ENCODE measurements around the gene PTRHD1.
"Not testable (repeated sequence)": the region's sequence is repeated elsewhere in the genome, so short reads cannot be mapped to it uniquely, and the experiment has no call there.

The PTRHD1 gene, protein sequence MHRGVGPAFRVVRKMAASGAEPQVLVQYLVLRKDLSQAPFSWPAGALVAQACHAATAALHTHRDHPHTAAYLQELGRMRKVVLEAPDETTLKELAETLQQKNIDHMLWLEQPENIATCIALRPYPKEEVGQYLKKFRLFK
- total RNA-seq, result 3.5 to 8.6 (median 8.0) reads per million in 4 donors

- peak; percentile 87 to 97 (median 92) for DNase-seq
Observed at GRCh38 chr2:24792874-24793760, at the start of gene PTRHD1, which contains the start of gene CENPO. Gene PTRHD1 (minus strand): TSS chr2:24793391. CDS start chr2:24793377, 14 bp downstream. Gene CENPO (plus strand): TSS chr2:24793425. CDS start chr2:24793920, 495 bp downstream.

GRCh38 chr2:24842081-24843050 is 49.2 kb upstream of the PTRHD1 start:
- no peak for DNase-seq

GRCh38 chr2:24840962-24841945 is 48.1 kb upstream of the PTRHD1 start:
- no peak for DNase-seq

GRCh38 chr2:24840164-24840869 is 47.1 kb upstream of the PTRHD1 start:
- DNase-seq, result no peak

GRCh38 chr2:24839729-24840128 is 46.5 kb upstream of the PTRHD1 start:
- DNase-seq, result no peak

GRCh38 chr2:24838541-24838940 is 45.4 kb upstream of the PTRHD1 start:
- no peak for DNase-seq

GRCh38 chr2:24837996-24838513 is 44.9 kb upstream of the PTRHD1 start:
- no peak for DNase-seq

- no peak for DNase-seq
Observed at GRCh38 chr2:24836706-24837105, 43.5 kb upstream of the PTRHD1 start.

- no peak for DNase-seq
Observed at GRCh38 chr2:24836206-24836605, 43.0 kb upstream of the PTRHD1 start.

- DNase-seq, result not testable (repeated sequence)
Observed at GRCh38 chr2:24835411-24835810, 42.2 kb upstream of the PTRHD1 start.

GRCh38 chr2:24834733-24835395 is 41.7 kb upstream of the PTRHD1 start:
- no peak for DNase-seq

DNA sequence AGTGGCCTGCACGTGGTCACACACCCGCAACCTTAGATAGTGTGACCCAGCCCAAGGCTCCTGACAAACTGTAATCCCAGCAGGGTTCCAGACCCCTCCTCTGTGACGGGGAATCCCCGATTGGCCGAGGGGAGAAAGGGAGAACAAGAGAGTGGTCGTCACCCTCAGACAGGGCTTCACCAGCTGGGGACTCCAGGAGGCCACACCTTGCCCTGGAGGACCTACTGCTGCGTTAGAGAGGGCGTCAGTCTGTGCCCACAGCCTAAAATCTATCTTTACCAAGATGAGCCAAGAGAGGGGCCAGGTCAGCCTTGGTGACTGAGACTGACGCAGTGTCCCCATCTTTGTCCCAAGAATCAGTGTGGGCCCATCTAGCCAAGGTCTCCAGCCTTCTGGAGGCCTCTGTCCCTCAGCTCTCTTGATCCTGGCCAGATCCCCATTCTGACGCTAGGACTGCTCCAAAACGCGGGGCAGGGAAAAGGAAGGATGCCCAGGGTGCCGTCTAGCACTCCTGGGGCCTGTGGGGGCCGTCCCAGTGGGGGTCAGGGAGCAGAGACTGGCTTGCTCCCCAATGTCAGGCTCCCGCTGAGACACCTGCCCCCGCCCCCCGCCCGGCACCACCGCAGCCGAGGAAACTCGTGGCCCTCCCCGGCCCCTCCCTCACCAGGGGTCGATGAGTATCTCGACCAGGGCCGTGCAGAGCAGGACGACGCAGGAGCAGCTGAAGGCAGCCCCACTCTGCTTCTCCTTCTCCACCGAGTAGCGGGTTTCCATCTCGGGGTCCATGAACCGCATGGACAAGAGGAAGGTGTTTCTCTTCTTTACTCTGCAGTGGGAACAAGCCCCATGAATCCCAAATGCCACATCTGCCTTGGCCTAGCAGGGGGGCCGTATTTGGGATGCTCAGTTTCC is 40.9 kb upstream of the PTRHD1 start:
- no peak for DNase-seq

DNA sequence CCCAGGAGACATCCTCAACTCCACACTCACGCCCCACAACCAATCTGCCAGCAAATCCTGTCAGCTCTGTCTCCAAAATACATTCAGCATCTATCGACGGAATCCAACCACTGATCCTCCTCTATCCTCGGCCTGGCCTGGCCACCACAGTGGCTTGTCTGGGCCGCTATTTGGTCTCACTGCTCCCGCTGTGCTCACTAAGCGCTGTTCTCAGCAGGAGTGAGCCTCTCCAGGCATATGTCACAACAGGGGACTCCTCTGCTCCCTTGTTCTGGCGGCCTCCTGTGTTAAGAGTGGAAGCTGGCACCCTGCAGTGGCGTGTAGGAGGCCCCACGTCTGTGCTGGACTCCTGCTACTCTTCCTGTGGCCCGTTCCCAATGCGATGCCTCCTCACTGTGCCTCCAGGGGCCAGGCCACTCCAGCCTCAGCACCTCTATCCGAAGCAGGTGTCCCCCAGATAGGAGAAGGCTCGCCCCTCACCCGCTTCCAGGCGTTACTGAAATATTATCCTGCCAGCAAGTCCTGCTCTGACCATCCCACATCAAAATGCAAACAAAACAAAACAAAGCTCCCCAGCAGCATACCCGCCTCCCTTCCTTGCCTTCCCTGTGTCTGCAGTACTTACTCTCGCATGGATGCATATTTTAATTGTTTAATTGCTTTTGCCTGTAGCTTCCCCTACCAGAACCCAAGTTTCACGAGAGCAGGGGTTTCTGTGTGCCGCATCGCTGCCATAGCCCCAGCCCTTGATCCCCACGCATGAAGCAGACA is 39.9 kb upstream of the PTRHD1 start:
- no peak for DNase-seq

- no peak for DNase-seq
Observed at GRCh38 chr2:24832521-24832920, 39.3 kb upstream of the PTRHD1 start.

- no peak for DNase-seq
Observed at GRCh38 chr2:24832073-24832461, 38.9 kb upstream of the PTRHD1 start.

GRCh38 chr2:24831221-24832072 is 38.3 kb upstream of the PTRHD1 start:
- no peak for DNase-seq

GRCh38 chr2:24830786-24831185 is 37.6 kb upstream of the PTRHD1 start:
- no peak for DNase-seq

Measured in T-helper 1 cell (primary cell).